ENCODE data around the gene ACTN1.

DNA sequence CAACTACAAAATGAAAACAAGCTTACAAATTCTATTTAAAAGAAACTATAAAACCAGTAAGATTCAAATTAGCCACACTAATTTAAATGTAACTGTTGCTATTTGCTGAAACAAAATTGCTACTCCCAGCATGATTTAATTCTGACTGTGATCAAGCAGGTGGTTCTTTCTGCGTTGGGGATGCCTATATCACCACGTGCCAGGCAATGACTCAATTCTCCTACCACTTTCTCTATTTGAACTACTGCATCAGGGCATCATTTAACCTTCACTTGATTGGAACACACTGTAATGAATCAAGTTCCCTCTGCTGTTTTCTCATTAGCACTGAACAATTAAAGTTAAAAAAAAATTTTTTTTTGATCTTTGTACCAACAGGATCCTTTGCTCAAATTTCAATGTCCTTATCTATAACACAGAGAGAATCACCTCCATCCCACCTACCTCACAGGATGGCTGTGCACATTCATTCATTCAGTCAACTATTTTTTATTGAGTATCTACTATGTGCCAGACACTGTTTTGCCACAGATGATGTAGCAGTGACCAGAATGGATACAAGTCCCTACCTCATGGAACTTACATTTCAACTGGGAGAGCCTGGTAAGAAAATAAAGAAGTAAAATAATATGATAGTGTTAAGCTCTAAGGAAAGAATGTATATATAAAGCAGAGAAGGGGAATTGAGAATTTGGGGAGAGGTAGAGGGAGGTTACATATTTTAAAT is 8.0 kb upstream of the ACTN1 start:
- TF ChIP-seq POLR2A (IDR thresholded peaks at IDR 0.05; ENCODE audit: low read depth, low read length), result no peak
- TF ChIP-seq TAF1 (IDR thresholded peaks at IDR 0.05; ENCODE audit: low read depth, low read length), result no peak
- no peak for TF ChIP-seq POLR2AphosphoS5 (IDR thresholded peaks at IDR 0.05; ENCODE audit: low read depth, low read length)
- no peak for TF ChIP-seq PAX5 (IDR thresholded peaks at IDR 0.05; ENCODE audit: insufficient read depth, low read length, severe bottlenecking)
- no peak for TF ChIP-seq SPI1 (IDR thresholded peaks at IDR 0.05; ENCODE audit: low read depth, low read length)
- no peak for TF ChIP-seq POU2F2 (IDR thresholded peaks at IDR 0.05; ENCODE audit: low read depth, low read length)
